Inflammatory macrophage treated with lipopolysaccharide for 4 hours (primary cell): ENCODE results near the gene EML3.
"Not testable (repeated sequence)": the region's sequence is repeated elsewhere in the genome, so short reads cannot be mapped to it uniquely, and the experiment has no call there.

Source experiments
- DNase-seq: peaks from one replicate; pipeline ENCODE4 v3.0.0-alpha.2; 2020

The EML3 gene

DNA sequence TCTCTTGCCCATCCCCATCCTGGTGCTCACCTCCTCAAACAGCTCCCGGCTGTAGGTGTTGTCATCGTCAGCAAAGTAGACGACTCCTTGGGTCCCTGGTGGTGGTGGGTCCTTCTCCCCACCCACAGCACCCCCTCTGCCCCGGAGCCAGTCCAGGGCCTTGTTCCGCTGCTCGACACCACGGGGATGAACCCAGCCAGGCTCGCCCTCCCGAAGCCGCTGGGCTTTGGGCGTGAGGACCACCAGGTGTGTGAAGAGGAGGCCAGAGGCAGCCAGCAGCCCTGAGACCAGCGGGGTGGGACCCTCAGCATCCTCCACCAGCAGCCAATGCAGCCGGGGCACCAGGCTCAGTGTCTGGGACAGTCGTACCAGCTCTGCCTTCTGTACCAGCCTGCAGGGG, 4.4 kb upstream of the EML3 start:
- DNase-seq = not testable (repeated sequence)

DNA sequence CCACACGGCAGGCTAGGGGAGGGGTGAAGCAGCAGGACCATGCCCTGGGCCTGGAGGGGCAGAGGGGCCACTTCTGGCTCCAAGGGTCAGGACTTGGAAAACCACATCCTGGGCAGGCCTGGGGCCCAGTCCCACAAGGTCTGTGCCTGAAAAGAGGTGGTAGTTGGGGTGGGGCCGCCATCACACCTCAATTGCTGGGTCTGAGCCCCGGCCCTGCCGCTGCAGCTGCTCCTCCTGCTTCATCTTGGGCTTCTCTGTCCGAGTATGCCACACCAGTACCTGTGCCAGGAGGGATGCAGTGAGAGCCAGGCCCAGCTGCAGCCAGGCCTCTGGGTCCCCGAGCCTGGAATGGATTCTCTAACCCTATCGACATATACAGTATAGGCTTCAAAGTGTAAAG, 2.9 kb upstream of the EML3 start:
- no peak for DNase-seq

DNA sequence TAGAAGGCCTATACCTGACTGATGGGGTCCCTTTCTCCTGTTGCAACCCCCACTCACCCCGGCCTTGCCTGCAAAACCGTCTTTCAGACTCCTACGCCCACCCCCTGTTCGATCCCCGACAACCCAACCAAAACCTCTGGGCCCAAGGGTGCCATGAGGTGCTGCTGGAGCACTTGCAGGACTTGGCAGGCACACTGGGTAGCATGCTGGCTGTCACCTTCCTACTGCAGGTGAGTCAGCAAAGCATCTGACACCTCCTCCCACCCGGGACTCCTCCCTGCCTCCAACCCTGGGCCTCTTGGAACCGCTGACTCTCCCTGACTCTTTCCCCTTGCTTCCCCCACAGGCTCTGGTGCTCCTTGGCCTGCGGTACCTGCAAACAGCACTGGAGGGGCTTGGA, 1.7 kb upstream of the EML3 start:
- DNase-seq = no peak

DNA sequence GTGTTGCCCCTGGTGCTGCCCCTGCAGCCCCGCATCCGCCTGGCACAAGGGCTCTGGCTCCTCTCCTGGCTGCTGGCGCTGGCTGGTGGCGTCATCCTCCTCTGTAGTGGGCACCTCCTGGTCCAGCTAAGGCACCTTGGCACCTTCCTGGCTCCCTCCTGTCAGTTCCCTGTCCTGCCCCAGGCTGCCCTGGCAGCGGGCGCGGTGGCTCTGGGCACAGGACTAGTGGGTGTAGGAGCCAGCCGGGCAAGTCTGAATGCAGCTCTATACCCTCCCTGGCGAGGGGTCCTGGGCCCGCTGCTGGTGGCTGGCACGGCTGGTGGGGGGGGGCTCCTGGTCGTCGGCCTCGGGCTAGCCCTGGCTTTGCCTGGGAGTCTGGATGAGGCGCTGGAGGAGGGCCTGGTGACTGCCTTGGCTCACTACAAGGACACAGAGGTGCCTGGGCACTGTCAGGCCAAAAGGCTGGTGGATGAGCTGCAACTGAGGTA, 760 bp upstream of the EML3 start:
- DNase-seq = no peak

DNA sequence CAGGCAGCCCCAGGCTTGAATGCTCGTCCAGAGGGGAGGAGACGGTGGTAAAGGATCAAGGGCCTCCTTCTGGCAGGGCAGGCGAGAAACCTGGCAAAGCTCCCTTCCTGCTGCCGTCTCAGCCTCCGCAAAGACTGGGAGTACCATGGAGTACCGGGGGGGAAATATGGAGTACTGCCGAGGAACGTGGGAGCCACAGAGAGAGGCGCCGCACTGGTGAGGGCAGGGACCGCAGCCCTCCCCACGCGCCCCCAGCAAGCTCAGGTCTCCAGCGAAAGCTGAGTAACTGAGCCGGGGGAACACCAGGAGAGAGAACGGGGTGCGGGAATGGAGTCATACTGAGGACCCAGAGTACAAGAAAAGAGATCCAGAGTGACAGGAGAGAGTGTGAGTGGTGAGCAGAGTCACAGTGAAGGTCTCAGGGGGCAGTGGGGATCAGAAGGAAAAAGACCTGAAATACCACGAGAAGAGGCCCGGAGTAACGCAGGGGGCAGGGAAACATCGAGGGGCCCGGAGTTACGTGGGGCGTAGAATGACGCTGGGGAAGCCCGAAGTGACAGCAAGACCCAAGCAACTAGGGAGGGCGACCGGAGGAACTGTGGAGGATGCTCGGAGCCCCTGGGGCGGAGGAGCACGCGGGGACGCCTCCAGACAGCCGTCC, 740 bp downstream of the EML3 start:
- peak; percentile 44 for DNase-seq

DNA sequence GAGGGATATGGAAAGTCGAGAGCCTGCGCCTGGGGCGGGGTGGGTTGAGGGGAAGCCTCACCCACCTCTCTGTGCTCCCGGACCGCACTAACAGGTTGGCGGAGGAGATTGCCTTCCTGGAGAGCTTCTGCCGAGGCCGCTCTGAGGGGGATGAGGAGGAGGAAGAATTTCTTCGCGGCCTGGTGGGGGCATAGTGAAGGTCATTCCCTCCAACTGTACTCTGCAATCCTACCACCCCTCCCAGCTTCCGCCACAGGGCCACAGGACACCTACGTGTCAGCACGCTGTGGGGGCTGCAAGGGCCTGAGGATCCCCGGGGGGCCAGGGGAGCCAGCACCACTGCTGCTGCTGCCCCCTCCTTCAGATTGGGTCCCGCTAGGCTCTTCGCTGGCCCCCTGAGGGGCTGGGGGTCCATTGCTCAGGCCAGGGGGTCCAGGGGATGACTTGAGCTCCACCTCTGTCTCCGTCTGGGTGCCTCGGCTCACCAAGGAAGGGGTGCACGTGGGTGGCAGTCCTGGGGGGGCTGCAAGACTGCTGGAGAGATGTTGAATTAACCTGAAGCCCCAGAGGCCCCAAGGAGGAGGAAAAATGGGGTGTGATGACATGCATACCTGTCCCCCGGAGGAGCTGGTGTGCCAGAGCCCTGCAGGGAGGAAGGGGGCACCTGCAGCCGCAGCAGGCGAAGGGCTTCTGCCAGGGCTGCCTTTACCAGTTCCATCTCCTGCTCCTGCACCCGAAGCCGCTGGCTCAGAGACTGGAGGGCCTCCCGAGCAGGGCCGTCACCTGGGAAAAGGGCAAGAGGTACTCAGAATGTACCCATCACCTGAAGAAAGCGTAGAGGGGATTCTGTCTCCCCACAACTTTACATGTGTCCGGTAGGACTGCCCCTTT, 1.5 kb downstream of the EML3 start:
- DNase-seq = no peak

DNA sequence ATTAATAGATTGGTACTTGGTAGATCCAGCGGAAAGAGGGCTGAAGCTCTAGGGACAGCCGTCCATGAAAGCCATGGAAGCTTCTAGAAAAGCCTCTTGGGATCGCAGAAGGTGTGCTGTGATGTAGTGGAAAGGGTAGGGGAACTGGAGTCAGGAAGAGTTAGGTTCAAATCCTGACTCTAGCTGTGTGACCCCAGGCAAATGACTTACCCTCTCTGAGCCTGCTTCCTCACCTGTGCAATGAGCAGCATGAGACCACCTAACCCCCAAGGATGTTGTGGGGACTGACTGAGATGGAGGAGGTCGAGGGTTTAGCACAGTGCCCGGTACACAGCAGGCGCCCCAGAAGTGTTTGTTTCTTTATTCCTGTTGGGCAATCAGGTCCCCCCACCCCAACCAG, 2.2 kb downstream of the EML3 start:
- DNase-seq = no peak

DNA sequence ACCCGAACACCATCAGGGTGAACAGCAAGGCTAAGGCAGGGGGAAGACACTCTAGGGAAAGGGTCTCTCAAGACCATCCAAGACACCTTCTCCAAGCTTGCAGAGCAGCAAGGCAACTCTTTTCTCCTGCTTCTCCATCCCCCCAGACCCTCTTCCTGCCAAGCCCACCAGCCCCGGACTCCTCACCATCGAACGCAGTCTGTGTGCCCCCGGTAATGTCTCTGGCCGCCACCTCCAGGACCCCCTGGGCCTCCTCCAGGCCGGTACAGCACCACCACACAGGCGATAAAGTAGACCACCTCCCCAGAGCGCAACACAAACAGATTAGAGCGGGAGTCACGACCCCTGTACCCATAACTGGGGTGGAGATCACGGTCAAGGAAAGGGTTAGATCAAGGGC, 3.8 kb downstream of the EML3 start:
- no peak for DNase-seq

DNA sequence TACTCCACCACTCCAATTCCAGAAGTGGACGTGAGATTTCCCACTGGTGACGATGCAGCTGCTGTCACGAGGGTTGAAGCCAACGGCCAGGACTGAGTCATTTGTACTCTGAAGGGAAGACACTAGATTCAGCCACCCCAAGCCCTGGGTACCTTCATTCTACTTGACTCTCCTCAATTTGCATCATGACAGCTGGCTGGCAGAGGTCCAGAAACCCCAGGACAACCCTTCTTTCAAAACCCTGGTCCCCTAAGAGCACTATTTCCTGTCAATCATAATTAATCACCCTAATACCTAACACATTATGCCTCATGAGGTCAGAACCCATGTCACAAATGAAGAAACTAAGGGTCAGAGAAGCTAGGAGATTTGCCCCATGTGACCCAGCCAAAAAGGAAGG, 4.9 kb downstream of the EML3 start:
- DNase-seq = peak; percentile 69

DNA sequence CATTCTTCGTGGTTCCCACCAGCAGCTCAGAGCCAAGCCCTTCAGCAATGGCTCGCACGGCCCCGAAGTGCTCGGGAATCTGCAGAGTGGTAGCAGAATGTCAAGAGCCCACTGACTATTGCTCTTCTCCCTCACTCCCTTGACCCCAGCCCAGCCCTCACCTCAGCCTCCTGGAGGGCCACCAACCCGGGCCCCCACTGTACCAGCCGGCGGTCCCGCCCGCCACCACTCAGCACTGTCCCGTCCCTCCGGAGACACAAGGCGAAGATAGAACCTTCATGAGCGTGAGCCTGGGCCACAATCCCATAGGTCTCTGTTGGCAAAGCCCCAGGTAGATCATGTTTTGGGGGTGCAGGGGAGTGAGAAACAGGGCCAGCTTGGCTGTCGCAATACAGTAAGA, 6.7 kb downstream of the EML3 start:
- DNase-seq = no peak

DNA sequence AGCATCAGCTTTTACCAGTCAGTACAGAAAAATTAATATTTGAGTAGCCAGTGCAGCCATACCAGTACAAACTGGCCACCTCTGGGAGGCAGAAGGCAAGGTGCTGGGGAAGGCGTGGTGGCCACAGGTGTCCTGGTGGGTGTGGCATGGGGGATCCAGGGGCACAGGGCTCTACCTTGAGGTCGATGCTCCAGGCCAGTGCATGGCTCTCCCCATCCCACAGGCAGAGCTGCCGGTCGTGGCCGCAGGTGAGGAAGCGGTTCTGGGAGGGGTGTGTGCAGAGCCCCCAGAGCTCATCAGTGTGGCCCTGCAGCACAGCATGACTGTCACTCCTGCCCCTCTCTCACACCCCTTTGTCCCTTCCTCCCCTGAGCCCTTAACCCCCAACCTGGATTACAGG, 7.1 kb downstream of the EML3 start:
- no peak for DNase-seq

DNA sequence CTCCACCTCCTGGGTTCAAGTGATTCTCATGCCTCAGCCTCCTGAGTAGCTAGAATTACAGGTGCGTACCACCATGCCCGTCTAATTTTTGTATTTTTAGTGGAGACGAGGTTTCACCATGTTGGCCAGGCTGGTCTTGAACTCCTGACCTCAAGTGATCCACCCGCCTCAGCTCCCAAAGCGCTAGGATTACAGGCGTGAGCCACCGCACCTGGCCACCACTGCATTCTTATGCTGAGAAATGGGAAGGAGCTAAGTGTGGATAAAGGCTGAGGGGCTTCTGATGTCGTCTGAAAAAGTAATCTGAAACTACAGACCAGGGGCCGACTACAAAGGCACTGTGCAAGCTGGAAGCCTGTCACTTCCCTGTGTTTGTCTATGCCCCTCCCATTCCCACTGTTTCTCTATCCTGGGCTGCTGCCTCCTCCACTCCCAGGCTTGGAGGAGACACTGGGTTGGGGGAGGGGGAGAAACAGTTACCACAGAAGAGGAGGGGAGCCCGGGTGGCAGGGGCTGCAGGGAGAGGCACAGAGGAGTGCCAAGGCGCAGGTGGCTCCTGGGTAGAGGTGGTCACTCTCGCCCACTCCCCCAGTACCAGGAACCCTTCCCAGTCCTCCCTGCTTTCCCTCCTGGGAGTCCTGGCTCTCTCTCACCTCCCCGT, 8.0 kb downstream of the EML3 start:
- no peak for DNase-seq

DNA sequence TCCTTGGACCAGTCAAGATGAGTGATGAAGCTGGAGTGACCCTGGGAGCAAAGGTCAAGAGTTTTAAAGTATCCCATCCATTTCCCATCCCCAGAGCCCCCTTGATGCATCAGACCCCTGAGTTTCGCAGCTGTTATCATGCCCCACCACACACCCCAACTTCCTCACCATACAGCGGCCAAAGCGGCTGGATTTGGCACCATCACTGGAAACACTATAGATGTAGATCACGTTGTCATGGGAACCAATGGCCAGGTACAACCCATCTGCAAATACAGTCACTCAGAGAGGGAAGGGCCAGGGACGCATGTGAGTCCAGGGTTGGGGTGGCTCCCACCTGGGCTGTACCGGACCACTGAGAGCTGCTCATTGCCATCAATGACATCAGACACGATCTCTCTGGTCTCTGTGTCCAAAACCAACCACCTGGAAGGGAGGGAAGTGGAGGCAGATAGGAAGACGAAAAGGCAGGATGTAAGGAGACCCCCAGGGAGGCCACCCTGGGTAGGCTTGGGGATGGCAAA, 8.7 kb downstream of the EML3 start:
- DNase-seq = no peak

DNA sequence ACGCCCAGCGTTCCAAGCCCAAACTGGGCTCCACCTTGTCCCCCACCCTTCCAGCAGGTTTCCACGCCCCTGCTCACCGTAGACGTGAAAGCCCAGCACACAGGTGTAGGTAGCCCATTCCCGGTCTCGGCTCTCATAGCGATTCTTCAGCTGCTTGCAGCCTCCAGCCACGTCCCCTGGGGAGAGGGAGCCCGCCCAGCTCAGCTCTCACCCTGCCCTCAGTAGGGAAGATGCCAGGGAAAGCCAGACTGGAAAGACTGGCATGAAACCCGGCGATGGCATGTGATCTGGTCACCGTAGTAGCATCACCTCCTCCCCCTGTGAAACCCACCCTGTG, 9.5 kb downstream of the EML3 start:
- no peak for DNase-seq

DNA sequence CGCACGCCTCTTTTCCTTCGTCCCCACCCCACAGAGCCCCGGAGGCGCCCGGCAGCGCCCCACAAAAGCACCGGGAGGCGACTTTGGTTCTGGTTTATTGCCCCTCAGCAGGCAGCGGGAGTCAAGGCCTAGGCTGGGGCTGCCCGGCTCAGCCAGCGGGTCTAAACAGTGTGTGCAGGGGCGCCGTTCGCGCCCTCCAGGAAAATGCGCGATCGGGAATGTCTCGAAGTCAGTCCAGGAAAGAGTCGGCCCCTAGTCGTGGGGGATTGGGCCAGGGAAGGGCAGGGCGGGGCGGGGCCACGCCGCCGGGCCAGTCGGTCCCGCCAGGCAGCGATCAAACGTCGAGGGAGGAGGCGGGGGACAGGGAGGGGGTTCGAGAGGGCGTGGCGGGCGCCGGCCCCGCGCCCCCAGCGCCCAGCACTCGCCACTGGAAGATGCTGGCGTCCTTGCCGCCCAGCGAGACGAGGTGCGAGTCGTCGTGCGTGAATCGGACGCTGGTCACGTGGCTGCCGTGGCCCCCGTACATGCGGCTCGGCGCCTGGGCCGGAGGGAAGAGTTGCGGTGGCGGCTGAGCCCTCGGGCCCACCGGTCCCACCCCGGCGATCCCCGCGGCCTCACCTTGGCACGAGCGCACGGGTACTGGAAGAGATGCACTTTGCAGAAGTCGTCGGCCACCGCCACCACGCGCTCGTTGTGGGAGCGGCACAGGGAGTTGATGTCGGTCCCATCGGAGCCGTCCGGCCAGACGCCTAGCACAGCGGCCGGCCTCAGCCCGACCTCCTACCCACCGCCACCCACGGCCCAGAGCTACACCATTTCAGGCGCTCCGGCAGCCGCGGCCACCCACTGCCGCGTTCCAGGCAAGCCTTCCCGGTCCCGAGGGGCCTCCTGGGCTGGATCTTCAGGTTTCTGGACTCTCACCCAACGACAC, 10.2 kb downstream of the EML3 start:
- DNase-seq = no peak

DNA sequence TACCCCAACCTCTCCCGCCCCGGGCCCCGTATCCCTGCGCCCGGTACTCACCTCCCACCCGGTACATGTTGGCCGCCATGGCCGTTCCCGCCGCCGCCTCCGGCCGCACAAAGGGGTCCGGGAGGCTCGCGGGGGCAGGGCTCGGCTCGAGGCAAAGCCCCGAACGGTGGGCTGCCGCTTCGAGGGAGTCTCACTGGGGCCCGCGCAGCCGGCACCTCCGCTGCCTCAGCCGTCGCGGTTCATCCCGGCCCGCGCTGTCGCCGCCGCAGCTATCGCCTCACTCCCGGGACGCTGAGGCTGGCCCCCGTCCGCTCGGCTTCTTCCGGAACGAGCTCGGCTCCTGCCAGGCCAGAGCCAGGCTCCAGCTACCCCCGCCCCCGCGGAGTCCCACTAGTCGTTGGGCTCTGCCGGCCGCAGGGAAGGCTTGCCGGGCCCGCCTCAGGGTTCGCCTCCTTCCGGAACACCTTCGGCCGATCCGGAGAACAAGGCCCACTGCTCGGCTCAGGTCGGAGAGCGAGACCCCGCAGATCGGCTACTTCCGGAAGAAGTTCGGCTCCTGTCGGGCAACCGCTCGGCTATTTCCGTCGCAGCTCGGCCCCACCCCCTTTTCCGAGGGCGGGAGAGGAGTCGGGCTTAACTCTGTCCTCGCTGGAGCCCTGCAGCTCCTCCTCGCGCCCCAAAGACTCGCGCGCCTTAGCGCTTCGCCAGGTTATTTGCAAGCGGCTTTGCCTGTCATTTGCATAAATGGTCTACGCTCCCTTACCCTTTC, 11.0 kb downstream of the EML3 start, which contains the start of gene MTA2:
Gene MTA2 (minus strand): TSS at position 494 of the 769 bp plus-strand sequence. CDS start 415 bp downstream, at position 79.
- peak; percentile 99 for DNase-seq

DNA sequence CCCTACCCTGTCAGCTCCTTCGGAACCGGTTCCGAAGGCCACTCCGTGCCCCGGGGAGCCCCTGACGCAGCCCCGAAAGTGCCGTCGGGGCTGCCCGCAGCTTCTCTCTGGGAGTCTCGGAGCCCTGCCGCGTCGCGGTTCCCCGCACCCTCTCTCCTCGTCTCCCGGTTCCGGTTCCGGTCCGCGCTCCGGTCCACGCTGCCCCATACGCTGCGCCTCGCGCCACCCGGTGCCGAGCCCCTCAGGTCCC, 11.5 kb downstream of the EML3 start:
- peak; percentile 35 for DNase-seq

DNA sequence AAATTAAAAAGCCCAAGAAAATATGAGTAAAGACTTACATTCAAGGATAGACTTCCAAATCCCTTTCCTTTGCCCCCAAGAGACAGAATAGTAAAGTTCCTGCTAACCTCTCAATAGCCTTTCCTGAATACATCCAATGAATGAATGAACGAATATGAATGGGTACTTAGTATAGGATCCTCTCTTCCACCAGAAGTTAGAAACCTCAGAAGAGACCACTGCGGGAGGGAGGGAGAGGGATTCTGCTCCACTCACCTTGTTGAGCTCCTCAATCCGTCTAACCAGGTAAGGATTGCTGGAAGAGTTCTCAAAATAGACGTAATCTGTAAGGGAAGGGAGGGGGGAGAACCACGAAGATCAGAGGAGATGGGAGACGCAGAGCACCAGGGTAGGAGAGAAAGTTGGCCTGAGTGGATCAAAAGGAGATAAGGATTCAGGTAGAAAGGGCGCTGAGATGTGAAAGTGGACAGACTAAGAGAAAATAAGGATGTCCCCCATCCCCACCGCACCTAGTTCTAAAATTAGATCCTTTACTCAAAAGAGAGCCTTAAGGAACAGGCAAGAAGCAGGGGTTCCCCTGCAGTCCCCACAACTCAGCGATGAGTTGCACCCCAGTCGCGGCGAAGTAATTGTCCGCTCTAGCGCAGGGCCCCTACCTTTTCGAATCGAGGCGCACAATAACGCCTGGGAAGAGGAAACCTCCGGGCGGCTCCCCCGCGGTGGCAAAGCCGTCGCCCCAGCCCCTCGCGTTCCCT, 12.0 kb downstream of the EML3 start:
- no peak for DNase-seq

DNA sequence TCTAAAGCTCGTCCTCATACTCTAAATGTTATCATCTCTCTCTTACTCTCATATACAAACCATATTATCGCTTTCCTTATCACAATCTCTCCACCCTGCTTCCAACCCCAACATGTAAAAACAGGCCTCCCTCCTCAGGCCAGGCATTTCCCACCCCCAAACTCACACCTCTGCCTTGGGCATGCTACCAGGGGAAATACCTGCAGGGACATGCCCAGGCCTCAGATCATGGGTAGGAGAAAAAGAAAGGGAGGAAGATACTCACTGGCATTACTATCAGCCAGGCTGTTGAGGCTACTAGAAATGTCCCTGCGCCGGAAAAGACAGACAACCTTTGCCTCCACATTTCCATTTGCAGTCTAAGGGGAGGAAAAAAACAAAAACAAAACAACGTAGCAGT, 12.7 kb downstream of the EML3 start:
- DNase-seq = no peak

DNA sequence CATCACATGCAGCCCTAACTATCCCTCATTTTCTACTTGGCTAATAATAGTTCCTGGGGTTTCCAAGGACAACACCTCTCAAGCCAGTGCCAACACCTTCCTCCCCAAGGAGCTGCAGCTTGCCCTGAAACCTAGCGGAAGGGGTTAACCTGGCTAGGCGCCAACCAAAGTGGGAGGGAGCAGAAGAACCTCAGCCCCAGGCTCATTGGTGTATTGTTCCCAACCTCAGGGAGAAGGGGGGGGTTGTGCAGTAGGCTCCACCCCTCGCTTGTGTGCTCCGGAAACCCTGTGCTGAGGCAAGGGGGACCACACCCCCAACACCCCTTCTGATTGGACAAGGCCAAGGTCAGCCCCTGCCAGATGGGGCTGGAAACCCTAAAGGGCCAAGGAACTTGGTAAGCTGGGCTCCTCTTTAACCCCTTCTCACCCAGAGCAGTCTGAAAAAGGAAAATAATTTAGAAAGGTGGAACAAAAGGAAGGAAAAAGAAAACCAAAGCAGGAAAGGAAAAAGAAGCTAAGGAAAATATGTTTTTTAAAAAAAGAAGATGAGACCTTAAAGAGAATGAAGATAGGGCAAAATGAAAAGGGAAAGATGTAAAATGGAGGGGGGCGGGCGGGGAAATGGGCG, 13.4 kb downstream of the EML3 start:
- DNase-seq = peak; percentile 97

DNA sequence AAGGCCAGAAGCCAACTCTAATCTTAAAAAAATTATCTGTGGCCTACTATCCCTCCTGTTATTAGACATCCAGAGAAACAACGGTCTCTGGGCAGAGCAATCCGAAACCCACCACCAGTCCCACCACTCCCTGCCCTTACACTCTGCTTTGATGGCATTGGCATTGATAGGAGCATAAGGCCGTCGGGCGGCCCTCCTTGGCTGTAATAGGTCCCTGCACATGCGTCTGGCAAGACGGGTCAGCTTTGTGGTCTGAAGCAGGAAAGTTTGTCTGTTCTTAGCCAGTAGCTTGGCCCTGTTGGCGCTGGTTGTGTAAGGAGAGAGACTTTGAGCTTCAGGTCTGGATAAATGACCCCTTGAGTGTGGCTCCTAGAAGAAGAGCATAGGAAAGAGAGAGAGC, 17.5 kb downstream of the EML3 start:
- DNase-seq = no peak
